Mesendoderm (in vitro differentiated cells): ENCODE results near the gene TCF7L2.

Experiments used
- DNase-seq: peaks from one replicate; pipeline ENCODE4 v3.0.0; 2013
- H2AK5ac ChIP-seq: 2 replicates; pipeline ENCODE4 v1.6.1; 2013; ENCODE audit warnings: low read length, inconsistent platforms
- H2BK120ac ChIP-seq: 2 replicates; pipeline ENCODE4 v1.6.1; 2013; ENCODE audit warnings: low read depth, mild to moderate bottlenecking, low read length, moderate library complexity, mixed read lengths
- H2BK15ac ChIP-seq: replicated peaks from 2 replicates; pipeline ENCODE4 v1.6.1; 2013; ENCODE audit warnings: low read depth, mild to moderate bottlenecking, moderate library complexity
- H2BK5ac ChIP-seq: 2 replicates; pipeline ENCODE4 v1.6.1; 2013; ENCODE audit warnings: low read length, inconsistent platforms
- H3K18ac ChIP-seq: 2 replicates; pipeline ENCODE4 v1.6.1; 2013; ENCODE audit warnings: mild to moderate bottlenecking, low read length, mixed read lengths
- H3K23ac ChIP-seq: one replicate; pipeline ENCODE4 v1.6.1; 2013; ENCODE audit warnings: low read length
- H3K27ac ChIP-seq: 2 replicates; pipeline ENCODE4 v1.5.1; 2013; ENCODE audit warnings: low read depth, mild to moderate bottlenecking, inconsistent platforms, low read length, moderate library complexity
- H3K27me3 ChIP-seq: 2 replicates; pipeline ENCODE4 v1.6.1; 2013; ENCODE audit warnings: low read length, control low read depth, mild to moderate bottlenecking, inconsistent platforms; ENCODE audit not compliant: insufficient read depth, poor library complexity
- H3K36me3 ChIP-seq: 2 replicates; pipeline ENCODE4 v1.6.1; 2013; ENCODE audit warnings: low read length, inconsistent platforms; ENCODE audit not compliant: control insufficient read depth, insufficient read depth
- H3K4ac ChIP-seq: one replicate; pipeline ENCODE4 v1.6.1; 2013; ENCODE audit warnings: low read depth, mild to moderate bottlenecking, low read length, moderate library complexity
- H3K4me1 ChIP-seq: 2 replicates; pipeline ENCODE4 v1.6.1; 2013; ENCODE audit warnings: low read depth, low read length, inconsistent platforms; ENCODE audit not compliant: control insufficient read depth
- H3K4me2 ChIP-seq: 2 replicates; pipeline ENCODE4 v1.6.1; 2013; ENCODE audit warnings: low read length
- H3K4me3 ChIP-seq: 2 replicates; pipeline ENCODE4 v1.5.1; 2013; ENCODE audit warnings: mild to moderate bottlenecking, low read length
- H3K56ac ChIP-seq: one replicate; pipeline ENCODE4 v1.6.1; 2013; ENCODE audit warnings: low read length
- H3K79me1 ChIP-seq: 2 replicates; pipeline ENCODE4 v1.6.1; 2013; ENCODE audit warnings: low read length, inconsistent platforms
- H3K79me2 ChIP-seq: 2 replicates; pipeline ENCODE4 v1.6.1; 2013; ENCODE audit warnings: mild to moderate bottlenecking, low read length; ENCODE audit not compliant: control insufficient read depth, insufficient read depth
- H3K9ac ChIP-seq: 2 replicates; pipeline ENCODE4 v1.6.1; 2013; ENCODE audit warnings: low read length, inconsistent platforms
- H4K5ac ChIP-seq: one replicate; pipeline ENCODE4 v1.6.1; 2013; ENCODE audit warnings: low read length
- H4K8ac ChIP-seq: one replicate; pipeline ENCODE4 v1.6.1; 2013; ENCODE audit warnings: low read depth, mild to moderate bottlenecking, control low read depth, low read length, moderate library complexity
- WGBS: extraction: QIAGEN DNeasy Blood & Tissue Kit; methylation state at CpG from one replicate; pipeline ENCODE4 v1.1.7; 2013; ENCODE audit warnings: low lambda C conversion rate, missing lambda C conversion rate; ENCODE audit not compliant: insufficient coverage; ENCODE audit errors: extremely low coverage; 5-methylcytosine and 5-hydroxymethylcytosine counted together

Gene TCF7L2

DNA sequence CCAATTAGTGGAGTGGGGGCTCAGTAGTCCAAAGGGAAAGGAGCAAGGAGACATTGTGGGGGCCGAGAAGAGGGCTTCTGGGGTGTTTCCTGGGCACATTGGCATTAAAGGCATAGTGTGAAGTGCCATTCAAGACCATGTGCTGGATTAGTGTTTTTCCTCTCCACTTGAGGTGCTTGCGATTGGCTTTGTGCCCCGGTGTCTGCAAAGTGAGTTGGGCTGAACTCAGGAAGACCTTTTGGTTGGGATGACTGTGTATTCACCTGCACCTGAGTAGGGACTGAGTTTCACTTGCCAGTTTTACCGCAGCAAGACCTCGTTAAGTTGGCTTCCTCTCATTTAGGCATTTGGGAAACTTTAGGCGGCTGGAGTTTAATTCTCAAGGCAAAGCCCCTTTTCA lies 73.0 kb downstream of the TCF7L2 start:
- WGBS: no CpG with 5 or more reads among the region's 6 CpGs
- Histone ChIP-seq H2AK5ac (no peak overlapping the region), H2BK5ac (no peak overlapping the region), H3K23ac (no peak overlapping the region), H3K4ac (no peak overlapping the region), H3K79me2 (peaks cover 36% of the 10 kb centered on the region), H3K79me1 (peaks cover 28% of the 10 kb centered on the region), H3K27me3 (no peaks in the 10 kb centered on the region), H3K18ac (no peak overlapping the region), H3K4me1 (peaks cover 19% of the 10 kb centered on the region), H4K5ac (no peak overlapping the region), H2BK15ac (no peak overlapping the region), H2BK120ac (no peak overlapping the region), H3K56ac (no peak overlapping the region), H3K4me3 (no peak overlapping the region), H3K27ac (no peak overlapping the region), H3K4me2 (no peak overlapping the region), H3K36me3 (no peaks in the 10 kb centered on the region), H3K9ac (no peak overlapping the region), H4K8ac (no peak overlapping the region)
- DNase-seq: no peak

DNA sequence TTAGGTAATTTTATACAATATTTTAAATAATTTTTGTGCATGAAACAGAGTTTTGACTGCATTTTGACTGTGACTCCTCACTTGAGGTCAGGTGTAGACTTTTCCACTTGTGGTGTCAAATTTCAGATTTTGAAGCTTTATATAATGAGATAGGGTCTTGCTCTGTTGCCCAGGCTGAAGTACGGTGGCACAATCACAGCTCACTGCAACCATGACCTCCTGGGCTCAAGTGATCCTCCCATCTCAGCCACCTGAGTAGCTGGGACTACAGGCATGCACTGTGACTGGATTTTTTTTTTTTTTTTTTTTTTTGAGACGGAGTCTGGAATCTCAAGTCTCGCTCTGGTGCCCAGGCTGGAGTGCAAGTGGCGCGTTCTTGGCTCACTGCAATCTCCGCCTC lies 74.9 kb downstream of the TCF7L2 start:
- Histone ChIP-seq H3K79me1 (peaks cover 25% of the 10 kb centered on the region), H3K23ac (no peak overlapping the region), H3K27me3 (no peaks in the 10 kb centered on the region), H3K27ac (no peak overlapping the region), H2AK5ac (no peak overlapping the region), H3K79me2 (peaks cover 37% of the 10 kb centered on the region), H3K56ac (no peak overlapping the region), H2BK5ac (no peak overlapping the region), H3K4ac (no peak overlapping the region), H3K4me3 (no peak overlapping the region), H4K5ac (no peak overlapping the region), H3K36me3 (no peaks in the 10 kb centered on the region), H2BK120ac (no peak overlapping the region), H3K18ac (no peak overlapping the region), H3K4me1 (peaks cover 22% of the 10 kb centered on the region), H4K8ac (no peak overlapping the region), H2BK15ac (no peak overlapping the region), H3K4me2 (no peak overlapping the region), H3K9ac (no peak overlapping the region)
- no peak for DNase-seq
- WGBS: no CpG with 5 or more reads among the region's 6 CpGs

DNA sequence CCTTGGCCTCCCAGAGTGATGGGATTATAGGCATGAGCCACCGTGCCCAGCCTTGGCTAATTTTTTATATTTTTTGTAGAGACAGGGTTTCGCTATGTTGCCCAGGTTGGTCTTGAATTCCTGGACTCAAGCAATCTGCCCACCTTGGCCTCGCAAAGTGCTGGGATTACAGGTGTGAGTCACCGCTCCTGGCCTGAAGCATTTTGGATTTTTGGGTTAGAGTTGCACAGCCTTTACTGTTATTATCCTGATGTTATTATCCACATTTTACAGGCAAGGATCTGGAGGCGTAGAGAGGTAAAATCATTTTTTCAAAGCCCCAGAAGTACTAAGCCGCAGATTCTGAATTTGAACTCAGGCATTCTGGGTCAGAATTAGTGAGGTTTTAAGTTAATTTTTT lies 75.4 kb downstream of the TCF7L2 start:
- Histone ChIP-seq H2AK5ac (no peak overlapping the region), H3K4ac (no peak overlapping the region), H3K56ac (no peak overlapping the region), H2BK120ac (no peak overlapping the region), H3K27ac (no peak overlapping the region), H3K4me3 (no peak overlapping the region), H3K36me3 (no peaks in the 10 kb centered on the region), H3K4me1 (peaks cover 18% of the 10 kb centered on the region), H4K5ac (no peak overlapping the region), H4K8ac (no peak overlapping the region), H3K79me1 (peaks cover 24% of the 10 kb centered on the region), H3K18ac (no peak overlapping the region), H2BK15ac (no peak overlapping the region), H3K4me2 (no peak overlapping the region), H3K9ac (no peak overlapping the region), H3K79me2 (peaks cover 36% of the 10 kb centered on the region), H3K23ac (no peak overlapping the region), H2BK5ac (no peak overlapping the region), H3K27me3 (no peaks in the 10 kb centered on the region)
- no peak for DNase-seq
- no CpG with 5 or more reads among the region's 6 CpGs for WGBS

DNA sequence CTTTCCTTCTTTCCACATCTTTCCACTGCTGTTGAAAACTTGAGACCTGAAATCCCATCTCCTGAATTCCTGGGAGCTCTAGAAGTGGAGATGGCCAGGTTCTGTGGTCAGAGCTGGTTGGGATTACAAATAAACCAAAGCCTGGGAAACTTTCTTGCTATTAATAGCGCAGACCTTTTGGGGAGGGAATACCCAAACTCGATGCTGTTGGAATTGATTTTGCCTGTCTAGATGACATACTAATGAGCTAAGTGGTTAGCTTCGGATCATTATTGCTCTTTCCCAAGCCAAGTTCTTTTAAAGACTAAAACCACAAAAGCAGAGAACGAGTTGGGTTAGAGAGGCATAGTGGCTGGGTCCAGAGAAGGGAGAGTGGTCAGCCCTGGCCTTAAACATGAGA lies 76.6 kb downstream of the TCF7L2 start:
- Histone ChIP-seq H4K5ac (no peak overlapping the region), H3K18ac (peak overlapping the region; percentile 30), H3K27ac (no peak overlapping the region), H2BK120ac (no peak overlapping the region), H2BK5ac (no peak overlapping the region), H3K36me3 (no peaks in the 10 kb centered on the region), H3K4me1 (peaks cover 18% of the 10 kb centered on the region), H3K23ac (no peak overlapping the region), H2BK15ac (no peak overlapping the region), H3K4me3 (no peak overlapping the region), H2AK5ac (no peak overlapping the region), H3K4me2 (no peak overlapping the region), H3K9ac (no peak overlapping the region), H4K8ac (no peak overlapping the region), H3K4ac (no peak overlapping the region), H3K56ac (no peak overlapping the region), H3K79me1 (peaks cover 23% of the 10 kb centered on the region), H3K27me3 (no peaks in the 10 kb centered on the region), H3K79me2 (peaks cover 32% of the 10 kb centered on the region)
- WGBS: no CpG with 5 or more reads among the region's 4 CpGs
- DNase-seq: no peak

DNA sequence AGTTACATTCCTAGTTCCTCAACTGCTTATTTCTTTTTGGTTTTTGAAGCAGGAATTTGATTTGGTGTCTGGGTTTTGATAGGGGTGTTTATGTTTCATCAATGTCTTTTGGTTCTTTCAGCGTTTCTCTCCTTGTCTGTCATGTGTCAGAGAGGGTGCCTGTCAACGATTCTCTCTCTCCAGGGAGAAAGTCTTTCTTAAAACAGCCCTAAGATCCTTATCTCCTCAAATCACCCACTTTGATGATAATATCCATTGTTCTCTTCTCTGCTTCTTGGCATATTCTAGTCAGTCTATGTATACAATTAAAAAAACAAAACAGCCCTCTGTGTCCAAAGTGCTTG lies 77.2 kb downstream of the TCF7L2 start:
- no peak overlapping the region for H3K27ac ChIP-seq
- H3K79me2 ChIP-seq: peaks cover 29% of the 10 kb centered on the region
- H3K4ac ChIP-seq: no peak overlapping the region
- no peak overlapping the region for H3K23ac ChIP-seq
- H2BK5ac ChIP-seq: no peak overlapping the region
- no peaks in the 10 kb centered on the region for H3K27me3 ChIP-seq
- H3K36me3 ChIP-seq: no peaks in the 10 kb centered on the region
- no peak overlapping the region for H3K4me3 ChIP-seq
- H3K4me2 ChIP-seq: no peak overlapping the region
- H3K79me1 ChIP-seq: peaks cover 21% of the 10 kb centered on the region
- H3K56ac ChIP-seq: no peak overlapping the region
- no peak overlapping the region for H3K9ac ChIP-seq
- no peak for DNase-seq
- H2AK5ac ChIP-seq: no peak overlapping the region
- no peak overlapping the region for H4K8ac ChIP-seq
- no peak overlapping the region for H4K5ac ChIP-seq
- no peak overlapping the region for H3K18ac ChIP-seq
- H3K4me1 ChIP-seq: peaks cover 18% of the 10 kb centered on the region
- no CpG with 5 or more reads among the region's 2 CpGs for WGBS
- no peak overlapping the region for H2BK120ac ChIP-seq
- no peak overlapping the region for H2BK15ac ChIP-seq

DNA sequence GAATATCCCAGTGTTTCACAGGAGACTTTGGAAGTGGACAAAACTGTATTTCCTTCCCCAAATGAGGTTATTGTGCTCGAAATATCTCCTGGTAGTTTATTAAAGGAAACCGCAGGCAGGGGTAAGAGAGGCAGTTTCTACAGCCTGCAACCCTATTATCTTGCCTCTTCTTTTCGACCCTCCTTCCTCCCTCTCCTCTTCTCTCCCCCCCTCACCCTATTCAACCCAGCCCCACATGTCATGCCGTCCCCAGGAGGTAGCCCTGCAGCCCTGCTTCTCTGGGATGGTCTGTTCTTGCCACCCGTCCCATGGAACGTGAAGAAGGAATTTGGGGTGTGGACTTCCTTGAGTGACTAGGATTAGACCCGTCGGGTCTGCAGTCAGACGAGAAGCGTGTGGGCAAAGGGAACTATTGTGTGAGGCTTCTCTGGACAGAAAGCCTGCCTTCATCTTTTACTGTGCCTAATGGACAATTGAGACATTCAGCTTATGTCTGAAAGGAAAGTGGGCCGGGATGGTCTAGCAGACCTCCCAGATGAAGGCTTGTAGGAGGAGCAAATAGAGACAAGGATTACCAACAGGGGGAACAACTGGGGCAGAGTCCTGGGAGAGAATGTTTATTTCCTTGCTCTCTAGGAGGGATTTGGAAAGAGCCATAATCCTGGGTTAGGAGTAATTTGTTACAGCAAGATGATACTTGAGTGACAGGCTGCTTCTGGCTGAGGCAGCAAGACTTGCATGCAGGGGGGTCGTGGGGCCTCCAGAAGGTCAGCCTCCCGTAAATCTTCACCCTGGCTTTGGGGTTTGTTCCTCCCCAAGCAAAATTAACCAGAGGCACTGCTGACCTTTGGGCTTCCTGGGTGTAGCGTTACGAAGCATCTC lies 77.8 kb downstream of the TCF7L2 start:
- Histone ChIP-seq H2BK15ac (no peak overlapping the region), H3K18ac (peak overlapping the region; percentile 33), H3K23ac (no peak overlapping the region), H3K4me3 (no peak overlapping the region), H3K79me2 (peaks cover 28% of the 10 kb centered on the region), H4K5ac (no peak overlapping the region), H3K4me2 (no peak overlapping the region), H3K4ac (no peak overlapping the region), H2AK5ac (no peak overlapping the region), H3K36me3 (no peaks in the 10 kb centered on the region), H3K27me3 (no peaks in the 10 kb centered on the region), H2BK120ac (no peak overlapping the region), H4K8ac (no peak overlapping the region), H3K27ac (peak overlapping the region; percentile 0), H3K9ac (no peak overlapping the region), H3K79me1 (peaks cover 18% of the 10 kb centered on the region), H3K4me1 (peaks cover 21% of the 10 kb centered on the region), H3K56ac (peak overlapping the region; percentile 17), H2BK5ac (no peak overlapping the region)
- WGBS: no CpG with 5 or more reads among the region's 15 CpGs
- peak; percentile 84 for DNase-seq
